Fibroblast of skin of back (primary cell): ENCODE data around the gene BAIAP2.
"Not testable (repeated sequence)": the region's sequence is repeated elsewhere in the genome, so short reads cannot be mapped to it uniquely, and the experiment has no call there.

Experiments used
- DNase-seq: peaks from one replicate; pipeline ENCODE4 v3.0.0-alpha.2; 2013

Gene BAIAP2

GRCh38 chr17:81143200-81143527 is 108.2 kb downstream of the BAIAP2 start:
- no peak for DNase-seq

DNA sequence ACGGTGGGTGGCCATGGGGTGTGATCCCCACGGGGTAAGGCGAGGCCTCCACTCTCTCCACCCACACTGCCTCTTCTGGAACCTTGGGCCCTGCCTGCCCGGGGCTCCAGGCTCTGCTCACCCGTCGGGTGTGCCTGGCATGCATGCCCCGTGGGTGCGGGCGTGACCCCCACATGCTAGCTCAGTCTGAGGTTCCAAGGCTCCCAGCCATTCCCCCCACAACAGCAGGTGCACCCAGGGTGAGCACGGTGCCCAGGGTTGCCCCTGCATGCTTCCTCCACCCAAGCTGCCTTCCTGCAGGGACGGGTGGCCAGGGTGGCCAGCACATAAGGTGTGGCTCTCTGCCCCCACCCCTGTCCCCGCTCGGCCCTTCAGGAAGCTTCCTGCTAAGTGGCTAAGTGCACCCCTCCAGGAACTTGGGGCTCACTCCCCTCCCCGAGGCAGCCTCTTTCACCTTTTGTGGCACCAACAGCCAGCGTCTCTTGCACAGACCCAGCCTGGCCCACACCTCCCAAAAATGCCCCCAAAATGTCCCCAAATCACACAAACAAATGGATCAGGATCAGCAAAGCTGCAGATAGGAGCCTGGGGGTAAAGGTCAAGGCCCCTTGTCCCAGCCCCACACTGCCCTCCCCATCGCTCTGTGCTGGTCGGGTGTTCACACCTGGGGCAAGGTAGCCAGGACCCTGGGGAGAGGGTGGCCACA is 108.9 kb downstream of the BAIAP2 start:
- no peak for DNase-seq

- DNase-seq, result no peak
Measured at GRCh38 chr17:81144423-81144781, 109.5 kb downstream of the BAIAP2 start.

- DNase-seq, result not testable (repeated sequence)
Measured at GRCh38 chr17:81146208-81146607, 111.3 kb downstream of the BAIAP2 start.

- no peak for DNase-seq
Measured at GRCh38 chr17:81147701-81148100, 112.8 kb downstream of the BAIAP2 start.

DNA sequence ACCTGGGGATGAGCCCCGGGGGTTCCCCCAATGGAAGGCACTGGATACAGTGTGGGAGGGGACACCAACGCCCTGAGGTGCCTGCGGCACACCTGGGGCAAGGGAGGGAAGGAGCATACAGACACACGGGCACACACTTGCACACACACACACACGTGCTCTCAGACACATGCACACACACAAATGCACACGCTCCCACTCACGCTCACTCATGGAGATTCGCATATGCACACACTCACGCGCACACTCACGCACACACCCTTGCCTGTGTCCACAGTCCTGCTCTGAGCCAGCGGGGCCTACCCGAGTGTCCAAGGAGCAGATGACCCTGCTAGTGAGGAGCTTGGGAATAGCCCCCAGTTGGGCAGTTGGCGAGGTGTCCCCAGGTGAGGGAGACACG is 113.6 kb downstream of the BAIAP2 start:
- DNase-seq, result no peak

GRCh38 chr17:81148986-81149533 is 114.1 kb downstream of the BAIAP2 start:
- DNase-seq, result no peak

GRCh38 chr17:81150377-81151077 is 115.6 kb downstream of the BAIAP2 start:
- no peak for DNase-seq

- DNase-seq, result no peak
Measured at GRCh38 chr17:81151278-81151677, 116.3 kb downstream of the BAIAP2 start.

DNA sequence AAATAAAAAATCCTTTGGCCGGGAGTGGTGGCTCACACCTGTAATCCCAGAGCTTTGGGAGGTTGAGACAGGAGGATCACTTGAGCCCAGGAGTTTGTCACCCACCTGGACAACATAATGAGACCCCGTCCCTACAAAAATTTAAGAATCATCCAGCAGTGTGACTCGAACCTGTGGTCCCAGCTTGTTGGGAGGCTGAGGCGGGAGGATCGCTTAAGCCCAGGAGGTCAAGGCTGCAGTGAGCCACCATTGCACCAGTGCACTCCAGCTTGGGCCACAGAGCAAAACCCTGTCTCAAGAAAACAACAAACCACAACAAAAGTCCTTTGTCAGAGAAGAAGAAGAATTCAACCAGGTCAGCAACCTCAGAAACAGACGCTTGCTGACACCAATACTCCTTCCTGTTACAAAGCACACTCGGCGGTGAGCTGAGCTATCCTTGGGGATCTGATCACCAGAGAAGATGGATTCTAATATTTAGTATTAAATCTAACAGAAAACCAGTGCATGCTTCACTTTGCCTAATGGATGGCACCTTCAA is 117.4 kb downstream of the BAIAP2 start:
- DNase-seq, result no peak

- DNase-seq, result peak; percentile 31
Measured at GRCh38 chr17:81153340-81153803, 118.4 kb downstream of the BAIAP2 start.

DNA sequence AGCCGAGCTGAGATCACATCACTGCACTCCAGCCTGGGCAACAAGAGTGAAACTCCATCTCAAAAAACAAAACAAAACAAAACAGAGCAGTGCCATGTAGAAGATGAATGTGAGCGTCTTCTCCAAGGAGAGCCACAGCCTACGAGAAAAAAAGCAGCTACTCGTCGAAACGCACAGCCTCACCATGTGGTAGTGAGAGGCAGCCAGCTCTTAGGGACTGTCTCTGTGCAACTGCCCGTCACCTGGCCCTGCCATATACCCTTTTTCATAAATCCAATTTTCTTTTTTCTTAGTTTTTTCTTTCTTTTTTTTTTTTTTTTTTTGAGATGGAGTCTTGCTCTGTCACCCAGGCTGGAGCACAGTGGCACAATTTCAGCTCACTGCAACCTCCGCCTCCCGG is 119.1 kb downstream of the BAIAP2 start:
- not testable (repeated sequence) for DNase-seq

DNA sequence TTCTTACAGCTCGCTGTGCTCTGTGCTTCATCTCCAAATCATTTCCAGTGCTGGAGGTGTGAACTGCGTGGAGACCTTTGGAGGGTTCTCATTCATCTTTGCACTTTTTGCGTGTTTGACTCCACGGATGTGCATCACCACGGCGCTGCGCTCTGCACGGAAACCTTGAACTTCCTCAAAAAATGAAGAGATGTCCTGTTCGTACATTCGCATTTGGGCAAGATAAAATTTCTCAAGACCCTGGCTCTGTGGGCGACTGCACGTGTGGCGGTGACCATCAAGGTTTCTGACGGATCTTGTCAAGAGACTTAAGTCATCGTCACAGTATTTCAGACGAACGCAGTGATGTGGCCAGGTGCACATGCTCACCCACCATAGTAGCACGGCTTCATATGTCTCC is 120.0 kb downstream of the BAIAP2 start:
- no peak for DNase-seq

- no peak for DNase-seq
Measured at GRCh38 chr17:81156866-81157805, 122.2 kb downstream of the BAIAP2 start.

DNA sequence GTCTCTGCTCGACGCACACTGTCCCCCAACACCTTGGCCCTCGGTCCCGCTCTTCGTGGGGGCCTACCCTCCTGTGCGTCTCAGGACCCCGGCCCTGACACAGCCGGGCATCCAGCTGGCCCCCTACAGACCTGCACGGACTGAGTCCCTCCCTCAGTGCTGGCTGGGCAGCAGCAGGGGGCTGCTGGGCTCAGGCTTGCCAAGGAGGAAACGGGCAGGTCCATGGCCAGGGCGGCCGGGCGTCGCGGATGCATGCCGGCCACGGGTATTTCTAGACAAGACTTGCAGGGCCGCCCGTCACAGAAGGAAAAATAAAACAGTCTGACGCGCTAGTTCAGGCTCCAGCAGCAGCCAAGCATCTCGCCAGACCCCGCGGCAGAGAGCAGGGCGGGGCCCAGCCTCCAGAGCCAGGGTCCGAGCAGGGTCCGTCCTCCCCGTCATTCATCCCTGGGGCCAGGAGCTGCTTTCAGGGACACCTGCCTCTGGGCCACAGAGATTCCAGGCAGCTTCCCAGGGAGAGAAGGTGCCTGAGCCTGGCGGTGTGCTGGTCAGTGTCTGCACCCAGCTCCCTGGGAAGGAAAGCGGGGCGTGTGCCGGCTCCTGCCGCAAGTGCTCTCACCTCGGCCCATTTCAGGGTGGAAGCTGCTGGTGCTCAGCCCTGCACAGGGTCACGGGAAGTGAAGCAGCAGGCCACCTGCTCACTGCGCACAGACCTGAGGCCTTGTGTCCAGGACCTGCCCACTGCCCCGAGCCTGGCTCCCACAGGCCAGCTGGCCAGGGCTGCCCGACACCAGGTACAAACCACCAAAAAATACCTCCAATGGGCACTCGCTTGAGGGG is 123.1 kb downstream of the BAIAP2 start:
- DNase-seq, result no peak

DNA sequence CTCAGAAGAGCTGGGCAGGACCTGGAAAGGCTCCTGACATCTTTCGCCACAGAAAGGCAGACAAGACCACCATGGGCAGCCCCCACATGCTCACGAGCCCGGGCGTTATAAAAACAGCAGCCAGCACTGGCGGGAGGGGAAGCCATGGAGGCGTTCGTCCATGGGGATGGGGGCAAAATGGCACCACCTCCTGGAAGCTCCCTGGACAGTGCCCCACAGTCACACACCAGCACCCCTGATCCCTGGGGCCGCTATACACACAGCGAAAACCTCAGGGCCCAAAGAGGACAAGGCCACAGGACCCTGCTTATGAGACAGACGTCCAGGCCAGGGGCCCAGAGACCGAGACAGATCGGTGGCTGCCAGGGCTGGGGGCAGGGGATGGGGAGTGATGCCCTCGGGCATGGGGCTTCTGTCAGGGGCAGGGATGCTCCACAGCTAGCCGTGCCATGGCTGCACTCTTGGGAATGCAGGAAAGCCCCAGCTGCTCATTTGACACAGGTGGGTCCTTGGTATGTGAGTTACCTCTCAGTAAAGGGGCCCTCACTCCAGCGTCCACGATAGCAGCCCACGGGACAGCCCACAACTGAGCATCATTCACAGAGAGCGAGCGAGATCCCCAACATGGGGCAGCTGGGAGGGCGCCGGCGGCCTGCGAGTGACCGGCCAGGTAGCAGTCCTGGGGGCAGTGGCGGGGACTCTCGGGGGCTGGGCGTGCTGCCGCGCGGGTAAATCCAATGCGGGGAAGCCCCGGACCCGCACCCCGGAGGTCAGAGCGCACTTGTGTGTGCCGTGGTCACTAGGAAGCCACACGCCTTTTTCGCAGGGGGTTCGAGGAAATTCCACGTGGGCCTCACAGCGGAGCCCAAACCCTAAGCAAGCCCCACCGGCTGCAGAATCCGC is 124.0 kb downstream of the BAIAP2 start:
- DNase-seq, result no peak

GRCh38 chr17:81159611-81160265 is 124.8 kb downstream of the BAIAP2 start:
- DNase-seq, result no peak

GRCh38 chr17:81160306-81160705 is 125.4 kb downstream of the BAIAP2 start:
- no peak for DNase-seq

GRCh38 chr17:81160747-81161453 is 125.9 kb downstream of the BAIAP2 start:
- no peak for DNase-seq
